ENCODE results near the gene C17orf67. TPM values are rescaled to one million over a fixed set of nuclear protein-coding genes. Genes with fewer than 3 reads are reported as not detected.
A peak's percentile ranks its signal among the peaks of the same experiment; 100 is the strongest.

The C17orf67 gene
- total and polyA plus RNA-seq, 2 of the 13 experiments (the other 11 are each of a cell fraction or from before 2014, with no cell fraction given), result 0.41 to 0.86 TPM

DNA sequence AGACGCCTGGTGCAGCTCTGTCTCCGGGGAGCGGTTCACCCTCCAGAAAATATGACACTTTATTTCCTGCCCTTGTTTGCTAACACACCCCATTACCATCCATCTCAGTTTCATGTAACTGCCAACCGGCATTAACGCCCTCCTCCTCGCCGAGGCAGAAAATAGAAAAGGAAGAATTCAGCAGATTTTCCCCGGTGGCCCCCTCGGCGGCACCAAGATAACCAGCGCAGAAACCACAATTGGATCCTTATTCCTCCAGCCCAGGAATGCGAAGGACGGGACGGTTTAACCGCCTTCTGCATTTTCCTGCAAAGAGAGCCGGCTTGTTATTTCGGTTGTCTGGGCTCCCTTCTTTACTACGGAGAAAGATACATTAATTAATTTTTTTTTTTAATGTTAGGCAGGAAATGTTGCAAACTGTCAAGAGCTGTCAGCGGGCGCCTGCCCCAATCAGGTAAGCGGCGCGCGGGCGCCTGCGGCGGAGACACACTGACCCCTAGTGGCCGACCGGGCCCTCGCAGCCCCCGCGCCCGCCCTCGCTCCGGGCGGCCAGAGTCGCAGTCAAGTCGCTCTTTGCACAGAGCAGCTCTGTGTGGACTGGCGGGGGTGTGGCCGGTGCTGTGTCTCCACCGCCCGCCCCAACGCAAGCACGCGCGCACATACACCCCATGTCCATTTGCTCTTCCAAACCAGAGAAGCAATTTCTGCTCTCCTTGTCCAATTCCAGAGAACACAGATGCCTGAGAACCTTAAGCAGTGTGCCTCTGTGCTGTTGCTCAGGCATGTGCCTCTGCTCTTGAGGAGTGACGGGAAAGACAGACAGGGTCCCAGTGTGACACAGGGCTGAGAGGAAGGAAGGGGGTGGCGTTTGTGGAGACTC, 53.6 kb downstream of the C17orf67 start (continued):
- TF ChIP-seq ZNF331 (CRISPR knock-in tag; IDR thresholded peaks at IDR 0.05) (peak; percentile 57; the same call in 1 of the 2 replicates), HNF4A (CRISPR knock-in tag; IDR thresholded peaks at IDR 0.05) (peak; percentile 46), ZNF367 (CRISPR knock-in tag; IDR thresholded peaks at IDR 0.05; ENCODE audit: borderline replicate concordance) (no peak), ZNF230 (CRISPR knock-in tag; IDR thresholded peaks at IDR 0.05) (no peak), ZNF672 (CRISPR knock-in tag; IDR thresholded peaks at IDR 0.05) (no peak), ZNF263 (CRISPR knock-in tag; IDR thresholded peaks at IDR 0.05) (no peak), ZNF773 (CRISPR knock-in tag; IDR thresholded peaks at IDR 0.05; ENCODE audit: borderline replicate concordance) (no peak), ZKSCAN8 (CRISPR knock-in tag; IDR thresholded peaks at IDR 0.05; ENCODE audit: borderline replicate concordance) (no peak), ZNF549 (CRISPR knock-in tag; IDR thresholded peaks at IDR 0.05) (no peak), SCMH1 (CRISPR knock-in tag; IDR thresholded peaks at IDR 0.05; ENCODE audit: borderline replicate concordance) (no peak), ZNF691 (CRISPR knock-in tag; IDR thresholded peaks at IDR 0.05; ENCODE audit: borderline replicate concordance, low read depth) (peak; percentile 83; the same call in 1 of the 2 replicates), ZNF598 (CRISPR knock-in tag; IDR thresholded peaks at IDR 0.05; ENCODE audit: borderline replicate concordance) (no peak; the same call in 1 of the 2 replicates), IKZF1 (IDR thresholded peaks at IDR 0.05) (no peak), BCLAF1 (IDR thresholded peaks at IDR 0.05) (no peak), YEATS2 (CRISPR knock-in tag; IDR thresholded peaks at IDR 0.05; ENCODE audit: borderline replicate concordance) (peak; percentile 50; the same call in 1 of the 2 replicates), FOSL1 (CRISPR knock-in tag; IDR thresholded peaks at IDR 0.05; ENCODE audit: borderline replicate concordance) (no peak), ZNF121 (CRISPR knock-in tag; IDR thresholded peaks at IDR 0.05) (0 out of 2 replicates have a peak, but pooled peaks have one; percentile 15), SPEN (CRISPR knock-in tag; IDR thresholded peaks at IDR 0.05; ENCODE audit: low read depth) (peak; percentile 62; the same call in 1 of the 2 replicates)
- TF ChIP-seq, protein P1, sequence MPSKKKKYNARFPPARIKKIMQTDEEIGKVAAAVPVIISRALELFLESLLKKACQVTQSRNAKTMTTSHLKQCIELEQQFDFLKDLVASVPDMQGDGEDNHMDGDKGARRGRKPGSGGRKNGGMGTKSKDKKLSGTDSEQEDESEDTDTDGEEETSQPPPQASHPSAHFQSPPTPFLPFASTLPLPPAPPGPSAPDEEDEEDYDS (CRISPR knock-in tag; IDR thresholded peaks at IDR 0.05), result 0 out of 2 replicates have a peak, but pooled peaks have one; percentile 24
- TF ChIP-seq, protein P2, sequence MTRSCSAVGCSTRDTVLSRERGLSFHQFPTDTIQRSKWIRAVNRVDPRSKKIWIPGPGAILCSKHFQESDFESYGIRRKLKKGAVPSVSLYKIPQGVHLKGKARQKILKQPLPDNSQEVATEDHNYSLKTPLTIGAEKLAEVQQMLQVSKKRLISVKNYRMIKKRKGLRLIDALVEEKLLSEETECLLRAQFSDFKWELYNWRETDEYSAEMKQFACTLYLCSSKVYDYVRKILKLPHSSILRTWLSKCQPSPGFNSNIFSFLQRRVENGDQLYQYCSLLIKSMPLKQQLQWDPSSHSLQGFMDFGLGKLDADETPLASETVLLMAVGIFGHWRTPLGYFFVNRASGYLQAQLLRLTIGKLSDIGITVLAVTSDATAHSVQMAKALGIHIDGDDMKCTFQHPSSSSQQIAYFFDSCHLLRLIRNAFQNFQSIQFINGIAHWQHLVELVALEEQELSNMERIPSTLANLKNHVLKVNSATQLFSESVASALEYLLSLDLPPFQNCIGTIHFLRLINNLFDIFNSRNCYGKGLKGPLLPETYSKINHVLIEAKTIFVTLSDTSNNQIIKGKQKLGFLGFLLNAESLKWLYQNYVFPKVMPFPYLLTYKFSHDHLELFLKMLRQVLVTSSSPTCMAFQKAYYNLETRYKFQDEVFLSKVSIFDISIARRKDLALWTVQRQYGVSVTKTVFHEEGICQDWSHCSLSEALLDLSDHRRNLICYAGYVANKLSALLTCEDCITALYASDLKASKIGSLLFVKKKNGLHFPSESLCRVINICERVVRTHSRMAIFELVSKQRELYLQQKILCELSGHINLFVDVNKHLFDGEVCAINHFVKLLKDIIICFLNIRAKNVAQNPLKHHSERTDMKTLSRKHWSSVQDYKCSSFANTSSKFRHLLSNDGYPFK (CRISPR knock-in tag; IDR thresholded peaks at IDR 0.05; ENCODE audit: borderline replicate concordance), result peak; percentile 67; the same call in 1 of the 2 replicates
- TF ChIP-seq, protein P3, sequence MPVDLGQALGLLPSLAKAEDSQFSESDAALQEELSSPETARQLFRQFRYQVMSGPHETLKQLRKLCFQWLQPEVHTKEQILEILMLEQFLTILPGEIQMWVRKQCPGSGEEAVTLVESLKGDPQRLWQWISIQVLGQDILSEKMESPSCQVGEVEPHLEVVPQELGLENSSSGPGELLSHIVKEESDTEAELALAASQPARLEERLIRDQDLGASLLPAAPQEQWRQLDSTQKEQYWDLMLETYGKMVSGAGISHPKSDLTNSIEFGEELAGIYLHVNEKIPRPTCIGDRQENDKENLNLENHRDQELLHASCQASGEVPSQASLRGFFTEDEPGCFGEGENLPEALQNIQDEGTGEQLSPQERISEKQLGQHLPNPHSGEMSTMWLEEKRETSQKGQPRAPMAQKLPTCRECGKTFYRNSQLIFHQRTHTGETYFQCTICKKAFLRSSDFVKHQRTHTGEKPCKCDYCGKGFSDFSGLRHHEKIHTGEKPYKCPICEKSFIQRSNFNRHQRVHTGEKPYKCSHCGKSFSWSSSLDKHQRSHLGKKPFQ (CRISPR knock-in tag; IDR thresholded peaks at IDR 0.05; ENCODE audit: insufficient replicate concordance), result no peak
